Measurements from ENCODE around the gene MPP7. TPM values are rescaled to one million over a fixed set of nuclear protein-coding genes. Genes with fewer than 3 reads are reported as not detected.

Gene MPP7
- total and polyA plus RNA-seq, 3 donors from 2014 or later = 9.7 to 22.7 (median 10.8) TPM

DNA sequence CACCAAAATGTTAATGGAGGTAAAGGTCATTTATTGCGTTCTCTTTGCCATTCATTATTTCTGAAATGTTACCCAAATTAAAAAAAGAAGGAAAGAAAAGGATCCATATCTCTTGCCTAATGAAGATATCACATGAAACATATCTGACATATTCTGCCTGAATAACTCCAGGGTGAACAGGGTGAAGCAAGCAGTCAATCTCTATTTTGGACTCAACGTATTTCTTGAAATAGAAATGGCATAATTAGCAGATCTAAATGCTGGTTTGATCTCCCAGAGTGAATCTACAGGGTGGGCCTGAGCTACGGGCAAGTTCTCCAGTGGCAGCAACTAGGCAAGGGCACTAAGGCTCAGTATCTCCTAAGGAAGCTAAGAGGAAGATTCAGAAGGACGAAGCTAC, 24.0 kb downstream of the MPP7 start:
- no peak overlapping the region for H3K4me3 ChIP-seq
- no peaks in the 10 kb centered on the region for H3K9me3 ChIP-seq
- H3K4me1 ChIP-seq = no peaks in the 10 kb centered on the region
- 65 to 91% methylated on average over 4 of the region's 4 CpGs for WGBS, 2 donors
- no peak overlapping the region for H3K27ac ChIP-seq
- intact Hi-C loops (cut with DNase I; ENCODE audit: low total_unique reads) = no loop called here
- H3K27me3 ChIP-seq = no peaks in the 10 kb centered on the region
- H3K36me3 ChIP-seq (ENCODE audit: low read depth, missing control alignments) = no peaks in the 10 kb centered on the region
- TF ChIP-seq CTCF (IDR thresholded peaks at IDR 0.05) = no peak
- no peak for TF ChIP-seq POLR2A (IDR thresholded peaks at IDR 0.05)
- DNase-seq = no peak

- intact Hi-C loops (cut with DNase I; ENCODE audit: low total_unique reads) = no loop called here
- no peak overlapping the region for H3K27ac ChIP-seq
- no peaks in the 10 kb centered on the region for H3K36me3 ChIP-seq (ENCODE audit: low read depth, missing control alignments)
- TF ChIP-seq CTCF (IDR thresholded peaks at IDR 0.05) (no peak), POLR2A (IDR thresholded peaks at IDR 0.05) (no peak)
- no peaks in the 10 kb centered on the region for H3K9me3 ChIP-seq
- H3K27me3 ChIP-seq = no peaks in the 10 kb centered on the region
- H3K4me3 ChIP-seq = no peak overlapping the region
- DNase-seq = no peak
- 92 to 94% methylated on average over 4 of the region's 4 CpGs for WGBS, 2 donors
- no peaks in the 10 kb centered on the region for H3K4me1 ChIP-seq
Measured at GRCh38 chr10:28276384-28276783, 26.5 kb downstream of the MPP7 start.

DNA sequence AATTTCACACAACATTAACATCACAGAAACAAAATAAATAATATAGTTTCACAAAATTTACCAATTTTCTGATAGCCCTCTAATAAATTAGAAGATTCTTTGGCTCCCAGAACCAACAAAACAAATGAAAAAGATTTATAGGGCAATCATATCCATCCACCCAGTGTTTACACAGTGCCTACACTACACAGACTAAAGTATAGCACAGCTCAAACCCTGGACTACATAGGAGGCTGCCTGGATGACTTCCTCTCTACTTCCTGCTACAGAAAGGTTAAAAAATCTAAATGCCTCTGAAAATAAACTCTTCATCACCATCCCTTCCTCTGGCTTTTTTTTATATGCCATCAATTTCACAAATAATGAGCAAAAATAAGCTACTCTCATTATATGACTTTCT, 28.4 kb downstream of the MPP7 start:
- no peaks in the 10 kb centered on the region for H3K9me3 ChIP-seq
- no peak for TF ChIP-seq CTCF (IDR thresholded peaks at IDR 0.05)
- TF ChIP-seq POLR2A (IDR thresholded peaks at IDR 0.05) = no peak
- H3K4me3 ChIP-seq = no peak overlapping the region
- no peaks in the 10 kb centered on the region for H3K4me1 ChIP-seq
- no peak for DNase-seq
- no peaks in the 10 kb centered on the region for H3K27me3 ChIP-seq
- no peaks in the 10 kb centered on the region for H3K36me3 ChIP-seq (ENCODE audit: low read depth, missing control alignments)
- intact Hi-C loops (cut with DNase I; ENCODE audit: low total_unique reads) = no loop called here
- no peak overlapping the region for H3K27ac ChIP-seq

GRCh38 chr10:28273343-28273742, 29.5 kb downstream of the MPP7 start:
- H3K36me3 ChIP-seq (ENCODE audit: low read depth, missing control alignments) = no peaks in the 10 kb centered on the region
- 81 to 85% methylated on average over 5 of the region's 5 CpGs for WGBS, 2 donors
- no peak overlapping the region for H3K27ac ChIP-seq
- H3K4me3 ChIP-seq = no peak overlapping the region
- DNase-seq = no peak
- no peaks in the 10 kb centered on the region for H3K9me3 ChIP-seq
- intact Hi-C loops (cut with DNase I; ENCODE audit: low total_unique reads) = no loop called here
- no peak for TF ChIP-seq POLR2A (IDR thresholded peaks at IDR 0.05)
- no peak for TF ChIP-seq CTCF (IDR thresholded peaks at IDR 0.05)
- no peaks in the 10 kb centered on the region for H3K27me3 ChIP-seq
- no peaks in the 10 kb centered on the region for H3K4me1 ChIP-seq

DNA sequence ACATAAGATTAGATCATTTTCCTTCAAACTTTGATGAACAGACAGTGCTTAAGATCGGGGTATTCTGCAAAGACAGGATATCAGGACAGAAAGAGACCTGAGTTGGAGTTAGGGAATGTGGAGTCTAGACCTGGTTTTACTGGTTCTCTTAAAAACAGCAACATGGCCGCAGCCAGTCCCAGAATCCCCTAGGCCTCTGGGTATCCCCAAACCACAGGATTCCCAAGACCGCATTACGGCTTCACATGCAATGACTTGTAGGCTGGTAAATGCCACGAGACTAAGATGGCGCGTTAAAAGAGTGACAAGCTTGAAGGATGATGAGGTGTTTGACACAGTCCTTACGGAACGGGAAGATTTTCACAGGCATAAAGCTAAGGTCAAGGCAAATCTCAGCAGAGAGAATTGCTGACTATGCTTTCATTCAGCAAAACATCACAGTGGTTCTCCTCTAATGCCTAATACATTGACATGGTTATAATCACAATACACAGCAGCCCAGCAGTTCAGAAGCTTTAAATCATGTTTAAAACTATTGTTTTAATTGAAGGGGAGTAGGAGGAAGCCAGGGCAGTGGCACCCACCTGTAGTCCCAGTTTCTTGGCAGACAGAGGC, 32.9 kb downstream of the MPP7 start:
- 79 to 91% methylated on average over 9 of the region's 9 CpGs for WGBS, 2 donors
- intact Hi-C loops (cut with DNase I; ENCODE audit: low total_unique reads) = no loop called here
- Histone ChIP-seq H3K9me3 (no peaks in the 10 kb centered on the region), H3K27me3 (no peaks in the 10 kb centered on the region), H3K4me3 (no peak overlapping the region), H3K27ac (no peak overlapping the region), H3K4me1 (no peaks in the 10 kb centered on the region), H3K36me3 (ENCODE audit: low read depth, missing control alignments) (no peaks in the 10 kb centered on the region)
- no peak for DNase-seq
- no peak for TF ChIP-seq CTCF (IDR thresholded peaks at IDR 0.05)
- TF ChIP-seq POLR2A (IDR thresholded peaks at IDR 0.05) = no peak

All from testis (tissue), 3 donors.